Muscle layer of duodenum (tissue), 2 donors: Measurements from ENCODE around the gene JAKMIP2.
"Not testable (repeated sequence)": the region's sequence is repeated elsewhere in the genome, so short reads cannot be mapped to it uniquely, and the experiment has no call there.

Experiments
- H3K27ac ChIP-seq: one replicate; pipeline ENCODE4 v1.7.0; 2013; ENCODE audit warnings: mild to moderate bottlenecking, low read length
- H3K27me3 ChIP-seq: one replicate; pipeline ENCODE4 v1.7.0; 2013; ENCODE audit warnings: low read depth, mild to moderate bottlenecking, control low read depth, low read length
- H3K36me3 ChIP-seq, 2 donors: one replicate each; pipeline ENCODE4 v1.7.0; 2013; ENCODE audit warnings: low read length in 2 of 2, control low read depth in 1 of 2, mild to moderate bottlenecking in 1 of 2; ENCODE audit not compliant: insufficient read depth in 2 of 2, control insufficient read depth in 1 of 2
- H3K4me1 ChIP-seq, 2 donors: one replicate each; pipeline ENCODE4 v1.7.0; 2013; ENCODE audit warnings: low read length in 2 of 2, mild to moderate bottlenecking in 2 of 2, control low read depth in 1 of 2, moderate library complexity in 1 of 2; ENCODE audit not compliant: insufficient read depth in 2 of 2, control insufficient read depth in 1 of 2
- H3K4me3 ChIP-seq, 2 donors: one replicate each; pipeline ENCODE4 v1.7.0; 2013; ENCODE audit warnings: low read length in 2 of 2, low read depth in 1 of 2, mild to moderate bottlenecking in 1 of 2
- H3K9me3 ChIP-seq, 2 donors: one replicate each; pipeline ENCODE4 v1.7.0; 2013; ENCODE audit warnings: low read length in 2 of 2, control low read depth in 1 of 2, mild to moderate bottlenecking in 1 of 2; ENCODE audit not compliant: control insufficient read depth in 1 of 2
- donor health status: healthy.

Gene JAKMIP2

DNA sequence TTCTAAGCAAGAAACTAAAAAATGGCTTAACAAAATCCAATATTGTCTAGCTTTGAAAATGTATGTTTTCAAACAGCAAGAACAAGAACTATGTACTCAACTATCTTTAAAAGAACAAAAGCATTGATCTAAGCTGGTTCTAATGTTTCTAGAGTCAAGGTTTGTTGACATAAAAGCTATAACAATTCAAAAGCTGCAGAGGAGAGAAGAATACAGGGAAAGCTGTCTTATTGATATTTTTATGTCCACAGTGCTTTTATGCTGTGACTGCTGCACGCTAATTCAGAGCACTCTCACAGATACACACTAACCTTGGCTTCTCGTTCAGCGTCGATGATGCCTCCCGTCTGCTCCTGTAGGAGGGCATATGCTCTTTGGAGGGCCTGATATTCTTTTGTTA lies 143.2 kb downstream of the JAKMIP2 start:
- Histone ChIP-seq H3K4me1 (no peaks in the 10 kb centered on the region), H3K9me3 (no peaks in the 10 kb centered on the region), H3K27ac (no peak overlapping the region), H3K4me3 (no peak overlapping the region), H3K36me3 (peaks cover 0 to 13% of the 10 kb centered on the region in 2 donors), H3K27me3 (no peaks in the 10 kb centered on the region)

- H3K4me1 ChIP-seq, result no peaks in the 10 kb centered on the region
- no peak overlapping the region for H3K27ac ChIP-seq
- H3K4me3 ChIP-seq, result no peak overlapping the region
- peaks cover 0 to 4% of the 10 kb centered on the region in 2 donors for H3K36me3 ChIP-seq
- no peaks in the 10 kb centered on the region for H3K27me3 ChIP-seq
- no peaks in the 10 kb centered on the region for H3K9me3 ChIP-seq
Observed at GRCh38 chr5:147636729-147636984, 145.9 kb downstream of the JAKMIP2 start.

GRCh38 chr5:147635882-147636728 lies 146.4 kb downstream of the JAKMIP2 start:
- no peaks in the 10 kb centered on the region for H3K36me3 ChIP-seq
- H3K9me3 ChIP-seq, result no peaks in the 10 kb centered on the region
- no peaks in the 10 kb centered on the region for H3K27me3 ChIP-seq
- H3K27ac ChIP-seq, result no peak overlapping the region
- no peak overlapping the region for H3K4me3 ChIP-seq
- no peaks in the 10 kb centered on the region for H3K4me1 ChIP-seq

- not testable (repeated sequence) for H3K4me1 ChIP-seq, H3K27ac ChIP-seq, H3K4me3 ChIP-seq, H3K9me3 ChIP-seq, H3K27me3 ChIP-seq, H3K36me3 ChIP-seq
Observed at GRCh38 chr5:147635439-147635838, 147.1 kb downstream of the JAKMIP2 start.

GRCh38 chr5:147633173-147633572 lies 149.4 kb downstream of the JAKMIP2 start:
- no peak overlapping the region for H3K4me3 ChIP-seq
- no peak overlapping the region for H3K27ac ChIP-seq
- H3K36me3 ChIP-seq, result no peaks in the 10 kb centered on the region
- H3K4me1 ChIP-seq, result no peaks in the 10 kb centered on the region
- no peaks in the 10 kb centered on the region for H3K9me3 ChIP-seq
- H3K27me3 ChIP-seq, result no peaks in the 10 kb centered on the region

DNA sequence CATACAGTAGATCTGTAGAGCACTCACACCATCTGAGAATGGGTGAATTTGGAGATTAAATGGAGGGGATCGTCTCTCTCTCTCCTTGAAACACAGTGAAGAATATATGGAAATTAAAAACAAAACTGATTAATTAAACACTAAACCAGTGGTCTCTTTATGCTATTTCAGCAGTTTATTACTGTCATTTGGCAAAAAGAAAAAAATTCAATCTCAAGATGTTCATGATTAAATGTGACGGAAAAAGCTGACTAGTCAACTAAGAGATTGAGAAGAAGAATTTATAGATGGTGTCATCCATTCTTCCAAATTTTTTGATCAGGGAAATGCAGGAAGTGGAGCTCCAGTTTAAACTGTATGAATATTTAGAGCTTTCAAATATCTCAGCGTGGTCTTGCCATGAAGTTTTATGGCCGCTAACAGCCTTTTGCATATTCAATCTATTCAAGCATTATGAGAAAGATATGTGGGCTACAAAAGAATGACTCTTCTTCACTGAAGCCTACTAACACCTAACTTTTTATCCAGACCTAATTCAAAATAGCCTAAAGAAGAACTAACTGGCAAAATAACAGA lies 151.0 kb downstream of the JAKMIP2 start:
- H3K27ac ChIP-seq, result no peak overlapping the region
- no peak overlapping the region for H3K4me3 ChIP-seq
- no peaks in the 10 kb centered on the region for H3K4me1 ChIP-seq
- no peaks in the 10 kb centered on the region for H3K27me3 ChIP-seq
- H3K36me3 ChIP-seq, result no peaks in the 10 kb centered on the region
- no peaks in the 10 kb centered on the region for H3K9me3 ChIP-seq

DNA sequence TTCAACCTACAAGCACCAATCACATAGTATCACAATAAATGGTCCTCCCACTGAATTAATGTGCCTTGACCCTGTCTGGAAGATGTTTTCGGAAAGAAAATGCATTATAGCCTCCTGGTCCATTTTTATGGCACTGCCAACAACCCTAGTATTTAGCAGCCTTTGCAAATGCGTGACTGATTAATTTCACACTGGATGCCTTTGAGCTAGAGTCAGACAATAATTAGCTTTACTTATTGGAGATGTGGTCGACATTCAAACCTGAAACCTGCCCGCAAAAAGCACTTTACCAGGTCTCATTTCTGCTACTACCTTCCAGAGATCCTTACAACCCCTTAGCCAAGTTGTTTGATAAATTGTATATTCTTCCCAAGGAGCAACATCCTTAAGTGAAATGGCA lies 153.3 kb downstream of the JAKMIP2 start:
- Histone ChIP-seq H3K4me3 (no peak overlapping the region), H3K27ac (no peak overlapping the region), H3K36me3 (no peaks in the 10 kb centered on the region), H3K9me3 (no peaks in the 10 kb centered on the region), H3K4me1 (no peaks in the 10 kb centered on the region), H3K27me3 (no peaks in the 10 kb centered on the region)

GRCh38 chr5:147628058-147628895 lies 154.3 kb downstream of the JAKMIP2 start:
- H3K27ac ChIP-seq, result no peak overlapping the region
- H3K4me1 ChIP-seq, result no peaks in the 10 kb centered on the region
- H3K9me3 ChIP-seq, result no peaks in the 10 kb centered on the region
- H3K36me3 ChIP-seq, result no peaks in the 10 kb centered on the region
- H3K4me3 ChIP-seq, result no peak overlapping the region
- H3K27me3 ChIP-seq, result no peaks in the 10 kb centered on the region

DNA sequence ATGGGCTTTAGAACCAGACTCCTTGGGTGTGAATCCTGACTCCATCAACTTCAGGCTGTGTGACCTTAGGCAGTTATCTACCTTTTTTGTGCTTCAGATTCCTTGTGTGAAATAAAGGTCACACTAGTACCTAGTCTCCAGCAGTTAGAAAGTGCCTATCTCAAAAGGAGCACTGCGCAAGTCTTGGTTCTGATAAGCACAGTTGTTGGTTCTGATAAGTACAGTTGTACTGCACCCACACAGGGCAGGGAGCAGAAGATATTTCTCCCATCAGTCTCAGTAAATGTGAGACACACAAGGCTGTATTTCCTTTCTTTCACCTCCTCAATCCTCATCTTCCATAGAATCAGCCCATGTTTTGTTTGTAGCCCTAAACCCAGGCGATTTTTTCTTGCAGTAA lies 156.1 kb downstream of the JAKMIP2 start:
- Histone ChIP-seq H3K36me3 (no peaks in the 10 kb centered on the region), H3K9me3 (no peaks in the 10 kb centered on the region), H3K27me3 (no peaks in the 10 kb centered on the region), H3K4me1 (no peaks in the 10 kb centered on the region), H3K4me3 (no peak overlapping the region), H3K27ac (no peak overlapping the region)

- Histone ChIP-seq H3K27ac (no peak overlapping the region), H3K9me3 (no peaks in the 10 kb centered on the region), H3K27me3 (no peaks in the 10 kb centered on the region), H3K36me3 (no peaks in the 10 kb centered on the region), H3K4me1 (no peaks in the 10 kb centered on the region), H3K4me3 (no peak overlapping the region)
Observed at GRCh38 chr5:147621016-147621415, 161.5 kb downstream of the JAKMIP2 start.

- no peaks in the 10 kb centered on the region for H3K9me3 ChIP-seq
- no peaks in the 10 kb centered on the region for H3K27me3 ChIP-seq
- H3K4me1 ChIP-seq, result no peaks in the 10 kb centered on the region
- no peak overlapping the region for H3K4me3 ChIP-seq
- H3K27ac ChIP-seq, result no peak overlapping the region
- H3K36me3 ChIP-seq, result no peaks in the 10 kb centered on the region
Observed at GRCh38 chr5:147619281-147619878, 163.1 kb downstream of the JAKMIP2 start.
